Activated naive CD4-positive, alpha-beta T cell treated with anti-CD3 and anti-CD28 coated beads, Interleukin-2, amount 50 U/mL, for 72 hours (primary cell): ENCODE measurements around the gene CACNA1G. TPM values are rescaled to one million over a fixed set of nuclear protein-coding genes. Genes with fewer than 3 reads are reported as not detected.

Experiments
- ATAC-seq, 2 donors: fragments of 150-1000 bp; cut with Tn5 transposase; 2 replicates each; pipeline ENCODE4 v1.10.0; 2021; ENCODE audit warnings: mild to moderate bottlenecking in 2 of 2, moderate library complexity in 2 of 2
- DNase-seq, 2 donors: peaks; one replicate each; pipeline ENCODE4 v3.0.0; 2021 to 2022; ENCODE audit warnings: low spot score in 2 of 2
- H3K27ac Mint-ChIP-seq, 2 donors: one replicate each; pipeline ENCODE4 v1.8.0; 2022; ENCODE audit warnings: mild to moderate bottlenecking in 2 of 2, mixed read lengths in 2 of 2
- H3K36me3 Mint-ChIP-seq, 2 donors: one replicate each; pipeline ENCODE4 v1.8.0; 2022; ENCODE audit warnings: mixed read lengths in 2 of 2
- H3K9me3 Mint-ChIP-seq, 2 donors: one replicate each; pipeline ENCODE4 v1.8.0; 2022; ENCODE audit warnings: mixed read lengths in 2 of 2
- total RNA-seq, 2 donors: library from RNA; stranded (reverse); gene quantifications; one replicate each; pipeline ENCODE4 v1.2.3, GENCODE V29; 2022

The CACNA1G gene
- total RNA-seq, 2 donors from 2014 or later: 0.14 TPM; not detected in 1

DNA sequence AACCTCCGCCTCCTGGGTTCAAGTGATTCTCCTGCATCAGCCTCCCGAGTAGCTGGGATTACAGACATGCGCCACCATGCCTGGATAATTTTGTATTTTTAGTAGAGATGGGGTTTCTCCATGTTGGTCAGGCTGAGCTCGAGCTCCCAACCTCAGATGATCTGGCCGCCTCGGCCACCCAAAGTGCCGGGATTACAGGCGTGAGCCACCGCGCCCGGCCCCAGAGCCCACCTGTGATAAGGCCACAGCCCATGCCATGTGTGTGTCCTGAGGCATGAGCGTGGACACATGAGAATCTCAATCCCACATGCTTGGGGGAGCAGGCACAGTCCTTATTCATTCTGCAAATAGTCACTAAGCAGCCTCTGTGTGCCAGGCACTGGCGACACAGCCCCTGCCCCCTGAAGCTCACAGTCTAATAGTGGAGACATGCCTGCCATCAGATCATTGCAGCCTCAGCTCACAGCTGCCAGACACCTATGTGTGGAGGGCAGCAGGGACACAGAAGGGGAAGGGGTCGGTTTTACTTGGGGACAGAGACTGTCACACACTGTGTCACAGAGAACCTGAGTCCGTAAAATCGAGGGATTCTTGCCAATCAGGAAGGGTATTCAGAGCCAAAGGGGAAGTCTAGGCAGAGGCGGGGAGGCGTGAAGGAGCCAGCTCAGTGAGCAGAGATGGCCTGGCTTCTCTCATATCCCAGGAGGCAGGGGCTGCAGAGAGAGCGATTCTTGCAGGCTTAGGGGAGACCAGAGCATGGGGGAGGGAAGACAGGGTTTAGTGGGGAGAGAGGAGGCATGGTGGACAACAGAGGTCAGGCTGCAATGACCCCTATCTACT lies 64.7 kb downstream of the CACNA1G start:
- no peak for DNase-seq
- no peak overlapping the region for H3K27ac Mint-ChIP-seq
- H3K36me3 Mint-ChIP-seq: no peaks in the 10 kb centered on the region

DNA sequence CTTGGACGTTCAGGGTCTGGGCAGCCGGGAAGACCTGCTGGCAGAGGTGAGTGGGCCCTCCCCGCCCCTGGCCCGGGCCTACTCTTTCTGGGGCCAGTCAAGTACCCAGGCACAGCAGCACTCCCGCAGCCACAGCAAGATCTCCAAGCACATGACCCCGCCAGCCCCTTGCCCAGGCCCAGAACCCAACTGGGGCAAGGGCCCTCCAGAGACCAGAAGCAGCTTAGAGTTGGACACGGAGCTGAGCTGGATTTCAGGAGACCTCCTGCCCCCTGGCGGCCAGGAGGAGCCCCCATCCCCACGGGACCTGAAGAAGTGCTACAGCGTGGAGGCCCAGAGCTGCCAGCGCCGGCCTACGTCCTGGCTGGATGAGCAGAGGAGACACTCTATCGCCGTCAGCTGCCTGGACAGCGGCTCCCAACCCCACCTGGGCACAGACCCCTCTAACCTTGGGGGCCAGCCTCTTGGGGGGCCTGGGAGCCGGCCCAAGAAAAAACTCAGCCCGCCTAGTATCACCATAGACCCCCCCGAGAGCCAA lies 65.6 kb downstream of the CACNA1G start:
- DNase-seq (peak; percentile 69 to 73), ATAC-seq (peak; percentile 80 to 86)
- Mint-ChIP-seq H3K36me3 (no peaks in the 10 kb centered on the region), H3K27ac (no peak overlapping the region), H3K9me3 (no peaks in the 10 kb centered on the region)

More for the DNA sequence above, 64.7 kb downstream of the CACNA1G start:
- no peaks in the 10 kb centered on the region for H3K9me3 Mint-ChIP-seq
- ATAC-seq: no peak

DNA sequence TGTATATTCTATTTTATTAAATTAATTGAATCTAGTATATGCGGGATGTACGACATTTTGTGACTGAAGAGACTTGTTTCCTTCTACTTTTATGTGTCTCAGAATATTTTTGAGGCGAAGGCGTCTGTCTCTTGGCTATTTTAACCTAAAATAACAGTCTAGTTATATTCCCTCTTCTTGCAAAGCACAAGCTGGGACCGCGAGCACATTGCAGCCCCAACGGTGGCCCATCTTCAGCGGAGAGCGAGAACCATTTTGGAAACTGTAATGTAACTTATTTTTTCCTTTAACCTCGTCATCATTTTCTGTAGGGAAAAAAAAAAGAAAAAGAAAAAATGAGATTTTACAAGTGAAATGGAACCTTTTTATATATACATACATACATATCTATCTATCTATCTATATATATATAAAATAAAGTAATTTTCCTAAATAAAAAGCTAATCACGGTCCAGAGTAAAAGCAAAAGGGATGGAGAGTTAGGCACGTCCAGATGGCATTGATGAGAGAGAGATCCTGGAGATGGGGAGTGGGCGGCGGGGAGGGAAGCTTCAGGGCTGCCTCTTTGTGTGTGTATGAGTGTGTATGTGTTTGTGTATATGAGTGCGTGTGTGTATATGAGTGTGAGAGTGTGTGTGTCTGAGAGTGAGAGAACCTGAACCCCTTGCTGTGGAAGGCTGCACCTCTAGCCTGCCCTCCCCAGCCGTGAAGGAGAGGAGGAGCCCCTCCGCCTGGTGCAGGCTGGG lies 66.7 kb downstream of the CACNA1G start:
- DNase-seq: no peak
- Mint-ChIP-seq H3K9me3 (no peaks in the 10 kb centered on the region), H3K27ac (no peak overlapping the region), H3K36me3 (no peaks in the 10 kb centered on the region)
- no peak for ATAC-seq

DNA sequence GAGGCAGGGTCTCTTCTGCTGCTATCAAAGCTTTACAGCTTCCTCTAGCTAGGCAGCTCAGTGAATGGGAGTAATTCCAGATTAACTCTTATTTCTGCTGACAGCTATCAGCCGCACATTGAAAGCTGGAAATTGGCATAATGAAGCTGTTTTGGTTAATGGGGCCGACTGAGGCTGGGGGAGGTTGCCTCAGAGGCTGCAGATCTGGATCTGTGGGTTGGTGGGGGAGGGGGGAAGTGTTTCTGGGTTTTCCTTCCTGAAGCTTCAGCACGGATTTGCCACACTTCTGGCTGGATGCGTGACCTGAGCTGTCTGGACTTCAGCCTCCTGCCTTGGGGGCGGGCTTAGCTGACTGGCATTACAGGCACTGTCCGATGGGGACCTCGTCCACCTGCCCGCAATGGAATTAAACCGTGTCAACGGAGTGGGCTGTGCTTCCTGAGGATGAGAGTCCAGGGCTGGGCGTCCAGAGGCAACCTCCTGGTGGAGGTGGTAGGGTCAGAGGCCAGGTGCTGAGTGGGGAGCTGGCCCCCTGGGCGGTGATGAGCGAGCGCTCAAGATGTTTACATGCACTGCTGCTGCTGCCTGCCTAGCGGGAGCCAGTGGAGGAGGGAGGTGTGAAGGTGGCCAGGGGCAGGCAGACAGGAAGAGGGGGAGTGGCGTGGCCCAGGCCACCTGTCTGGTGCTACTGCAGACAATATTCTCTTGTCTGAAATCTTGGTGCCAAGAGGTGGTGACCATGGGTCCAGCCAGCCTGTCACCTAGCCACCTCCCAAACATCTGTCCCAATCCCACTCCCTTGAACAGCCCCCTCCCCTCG lies 67.5 kb downstream of the CACNA1G start:
- no peak overlapping the region for H3K27ac Mint-ChIP-seq
- no peaks in the 10 kb centered on the region for H3K36me3 Mint-ChIP-seq
- H3K9me3 Mint-ChIP-seq: no peaks in the 10 kb centered on the region
- ATAC-seq (no peak), DNase-seq (no peak)

DNA sequence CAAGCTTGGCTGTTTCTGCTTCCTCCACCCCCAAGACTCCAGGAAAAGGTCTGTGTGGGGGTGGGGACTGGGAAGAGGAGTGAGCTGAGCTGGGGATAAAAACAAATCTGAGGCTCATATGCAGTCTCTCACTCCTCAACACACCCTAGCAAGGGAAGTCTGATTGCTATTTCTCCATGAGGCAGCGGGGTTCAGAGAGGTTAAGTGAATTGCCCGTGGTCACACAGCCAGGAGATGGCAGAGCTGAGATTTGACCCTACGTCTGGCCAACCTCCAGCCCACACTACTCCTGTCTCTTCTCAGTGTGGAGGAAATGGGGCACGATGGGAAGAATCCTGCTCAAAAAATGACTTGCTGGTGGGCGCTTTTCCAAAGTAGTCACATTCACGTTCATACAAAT lies 69.4 kb downstream of the CACNA1G start:
- no peak for DNase-seq
- H3K27ac Mint-ChIP-seq: no peak overlapping the region
- H3K36me3 Mint-ChIP-seq: no peaks in the 10 kb centered on the region
- ATAC-seq: no peak
- no peaks in the 10 kb centered on the region for H3K9me3 Mint-ChIP-seq

DNA sequence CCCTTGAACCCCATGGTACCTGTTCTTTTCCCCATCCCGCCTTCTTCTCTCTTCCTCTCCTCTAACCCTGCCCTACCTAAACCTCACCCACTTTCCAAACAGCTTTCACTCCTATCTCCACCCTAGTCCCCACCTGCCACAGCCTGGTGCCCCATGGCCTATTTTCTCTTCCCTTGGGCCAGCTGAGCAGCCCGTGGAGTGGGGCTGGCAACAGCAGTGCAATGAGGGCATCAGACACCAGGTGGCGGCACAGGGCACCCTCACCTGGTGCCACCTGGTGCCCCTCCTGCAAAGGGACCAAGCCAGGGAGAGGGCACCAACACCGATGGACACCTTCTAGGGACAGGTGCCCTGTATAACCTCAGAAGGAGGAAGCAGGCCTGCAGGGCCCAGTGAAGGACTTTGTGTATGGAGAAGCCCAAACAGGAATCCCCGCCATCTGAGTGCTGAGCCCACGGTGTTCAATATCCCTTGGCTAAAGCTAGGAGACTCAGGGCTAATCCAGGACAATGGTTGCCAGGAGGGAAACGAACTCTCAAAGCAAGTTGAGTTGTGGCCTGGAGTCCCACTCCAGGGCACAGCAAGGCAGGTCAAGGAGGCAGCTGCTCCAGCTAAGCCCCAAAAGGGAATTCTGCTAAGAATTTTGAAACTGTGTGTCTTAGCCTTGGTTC lies 70.1 kb downstream of the CACNA1G start:
- peak; percentile 74 to 75 for ATAC-seq
- Mint-ChIP-seq H3K36me3 (no peaks in the 10 kb centered on the region), H3K9me3 (no peaks in the 10 kb centered on the region), H3K27ac (no peak overlapping the region)
- peak in 1 of 2 donors; percentile 77 for DNase-seq

DNA sequence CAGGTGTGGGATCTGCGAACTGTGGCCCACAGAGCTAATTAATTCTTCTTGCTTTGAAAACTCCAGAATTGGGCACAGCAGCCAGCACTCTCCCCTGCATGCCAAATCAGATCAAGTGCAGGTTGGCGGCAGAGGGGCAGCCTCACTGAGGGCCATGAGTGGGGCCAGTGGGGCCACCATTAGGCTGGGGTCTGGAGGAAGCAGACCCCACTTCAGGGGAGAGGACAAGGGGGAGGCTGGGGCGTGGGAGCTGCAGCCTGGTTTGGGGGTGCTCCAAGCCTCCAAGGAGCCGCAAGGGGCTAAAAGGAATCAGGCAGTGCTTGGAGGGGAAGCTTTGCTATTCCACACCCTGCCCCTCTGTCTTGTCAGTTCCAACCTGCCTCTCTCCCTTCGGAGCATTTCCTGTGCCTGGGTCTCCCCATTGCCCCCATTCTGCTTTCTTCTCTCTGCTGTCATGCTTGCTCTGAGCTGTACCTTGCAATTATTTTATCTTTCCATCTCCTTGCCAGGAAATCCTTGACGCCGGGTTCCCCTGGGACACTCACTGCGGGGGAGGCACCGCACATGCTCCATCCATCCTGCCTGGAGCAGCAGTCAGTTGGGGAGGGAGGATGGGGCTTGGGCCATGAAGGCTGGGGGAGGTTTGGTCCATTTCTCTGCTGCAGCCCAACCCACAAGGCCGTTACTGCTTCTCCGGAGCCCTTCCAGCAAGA lies 70.8 kb downstream of the CACNA1G start:
- Mint-ChIP-seq H3K9me3 (no peaks in the 10 kb centered on the region), H3K36me3 (no peaks in the 10 kb centered on the region), H3K27ac (no peak overlapping the region)
- ATAC-seq (no peak), DNase-seq (no peak)

DNA sequence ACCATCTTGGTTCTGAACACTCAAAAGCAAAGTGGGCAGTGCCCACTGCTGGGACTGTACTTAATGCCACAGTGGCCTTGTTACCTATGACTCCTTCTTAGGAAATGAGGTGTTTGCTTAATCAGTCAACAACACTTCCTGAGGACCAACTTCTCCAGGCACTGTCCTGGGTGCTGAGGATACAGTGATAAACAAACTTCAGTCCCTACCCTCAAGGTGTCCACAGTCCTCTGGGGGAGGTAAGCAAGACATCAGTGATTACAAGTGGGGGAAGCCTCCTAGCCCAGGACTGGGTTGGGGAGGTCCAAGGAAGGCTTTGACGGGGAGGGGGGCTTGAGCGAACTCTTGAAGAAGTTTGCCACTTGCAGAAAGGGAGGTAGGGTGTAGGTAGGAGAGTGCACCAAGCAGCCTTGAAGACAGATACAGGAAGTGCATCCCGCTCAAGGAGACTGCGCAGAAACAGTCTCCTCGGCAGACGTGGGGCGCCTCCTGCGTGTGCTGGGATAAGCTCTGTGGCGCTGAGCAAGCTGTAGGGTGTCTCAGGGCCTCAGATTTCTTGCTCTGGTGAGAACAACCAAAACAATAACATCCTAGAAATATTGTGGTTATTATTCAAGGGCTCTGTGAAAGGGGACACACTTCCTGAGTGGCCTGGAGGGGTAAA lies 71.5 kb downstream of the CACNA1G start:
- H3K9me3 Mint-ChIP-seq: no peaks in the 10 kb centered on the region
- DNase-seq (no peak), ATAC-seq (no peak)
- no peaks in the 10 kb centered on the region for H3K36me3 Mint-ChIP-seq
- no peak overlapping the region for H3K27ac Mint-ChIP-seq

DNA sequence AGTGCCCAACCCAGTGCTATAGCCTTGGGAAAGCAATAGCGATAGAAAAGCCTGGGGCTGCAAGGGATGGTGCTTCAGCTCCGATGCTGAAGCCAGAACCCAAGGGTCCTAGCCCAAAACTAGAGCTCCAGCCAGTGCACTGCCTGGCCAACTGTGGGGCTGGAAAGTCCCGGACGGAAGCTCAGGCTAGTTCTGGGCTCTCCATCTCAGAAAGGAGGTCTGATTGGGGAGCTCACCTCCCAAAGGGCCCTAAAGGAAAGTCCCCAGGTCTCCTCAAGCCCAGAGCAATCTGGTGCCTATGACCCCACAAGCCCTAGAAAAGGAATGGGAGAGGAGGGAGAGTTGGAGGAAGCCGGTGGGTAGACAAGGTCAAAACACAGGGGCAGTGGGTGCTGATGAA lies 72.1 kb downstream of the CACNA1G start:
- no peaks in the 10 kb centered on the region for H3K9me3 Mint-ChIP-seq

DNA sequence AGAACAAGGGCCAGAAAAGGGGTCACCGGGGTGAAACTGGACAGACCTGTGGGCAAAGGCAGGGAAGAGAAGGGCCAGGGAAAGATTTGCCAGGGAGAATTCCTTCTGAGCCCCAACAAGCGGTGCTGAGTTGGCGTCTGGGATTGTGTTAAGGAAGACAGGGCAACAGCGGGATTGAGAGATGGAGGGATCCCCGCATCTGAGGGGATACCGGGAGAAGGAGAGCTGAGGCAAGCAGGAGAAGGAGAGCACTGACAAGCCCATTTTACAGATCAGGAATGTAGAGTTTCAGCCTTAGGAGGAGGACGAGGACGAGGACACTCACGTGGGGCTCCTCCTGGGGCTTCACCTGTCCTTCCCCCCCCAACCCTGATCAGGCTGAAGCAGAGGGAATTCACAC lies 73.2 kb downstream of the CACNA1G start:
- DNase-seq: no peak
- no peak for ATAC-seq
- no peak overlapping the region for H3K27ac Mint-ChIP-seq
- no peaks in the 10 kb centered on the region for H3K36me3 Mint-ChIP-seq
- no peaks in the 10 kb centered on the region for H3K9me3 Mint-ChIP-seq

More for the DNA sequence above, 72.1 kb downstream of the CACNA1G start:
- H3K36me3 Mint-ChIP-seq: no peaks in the 10 kb centered on the region
- ATAC-seq (no peak), DNase-seq (no peak)
- no peak overlapping the region for H3K27ac Mint-ChIP-seq

DNA sequence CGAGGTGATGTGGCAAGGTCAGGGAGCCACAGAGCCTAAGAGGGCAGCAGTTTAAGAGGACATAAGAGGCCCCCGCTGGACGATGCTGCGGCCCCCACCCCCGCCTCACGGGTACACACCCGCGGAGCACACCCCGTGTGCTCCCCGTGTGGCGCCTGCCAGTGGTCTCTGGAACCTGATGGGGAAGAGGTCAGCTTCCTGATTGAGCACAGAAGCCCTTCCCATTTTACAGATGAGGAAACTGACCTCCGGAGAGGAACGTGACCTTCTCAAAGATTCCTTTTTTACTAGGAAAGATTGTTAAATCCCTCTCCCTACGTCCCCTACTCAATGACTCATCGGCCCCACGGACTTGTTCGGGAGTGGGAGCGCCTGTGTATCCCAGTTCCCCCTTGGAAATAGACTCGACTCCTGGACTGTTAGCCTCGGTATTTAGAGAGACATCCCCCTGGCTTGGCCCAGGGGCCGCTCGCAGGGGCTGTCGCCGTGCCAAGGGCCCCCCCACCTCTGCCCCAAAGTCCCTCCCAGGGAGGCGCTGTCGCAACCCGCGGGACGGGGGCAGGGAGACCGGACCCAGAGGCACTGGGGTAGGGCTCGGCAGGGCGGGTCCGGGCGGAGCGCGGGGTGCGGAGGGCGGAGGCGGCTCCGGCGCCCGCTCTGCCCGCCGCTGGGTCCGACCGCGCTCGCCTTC lies 73.9 kb downstream of the CACNA1G start, which contains the start of gene ABCC3:
Gene ABCC3 (plus strand): TSS at position 658 of the 691 bp plus-strand sequence. CDS start 56 bp downstream, outside the sequence.
- Mint-ChIP-seq H3K27ac (no peak within 1 kb of the TSS), H3K36me3 (no peaks in the 10 kb centered on the region), H3K9me3 (no peaks in the 10 kb centered on the region)
- ATAC-seq (peak in 1 of 2 donors; percentile 34), DNase-seq (no peak)

DNA sequence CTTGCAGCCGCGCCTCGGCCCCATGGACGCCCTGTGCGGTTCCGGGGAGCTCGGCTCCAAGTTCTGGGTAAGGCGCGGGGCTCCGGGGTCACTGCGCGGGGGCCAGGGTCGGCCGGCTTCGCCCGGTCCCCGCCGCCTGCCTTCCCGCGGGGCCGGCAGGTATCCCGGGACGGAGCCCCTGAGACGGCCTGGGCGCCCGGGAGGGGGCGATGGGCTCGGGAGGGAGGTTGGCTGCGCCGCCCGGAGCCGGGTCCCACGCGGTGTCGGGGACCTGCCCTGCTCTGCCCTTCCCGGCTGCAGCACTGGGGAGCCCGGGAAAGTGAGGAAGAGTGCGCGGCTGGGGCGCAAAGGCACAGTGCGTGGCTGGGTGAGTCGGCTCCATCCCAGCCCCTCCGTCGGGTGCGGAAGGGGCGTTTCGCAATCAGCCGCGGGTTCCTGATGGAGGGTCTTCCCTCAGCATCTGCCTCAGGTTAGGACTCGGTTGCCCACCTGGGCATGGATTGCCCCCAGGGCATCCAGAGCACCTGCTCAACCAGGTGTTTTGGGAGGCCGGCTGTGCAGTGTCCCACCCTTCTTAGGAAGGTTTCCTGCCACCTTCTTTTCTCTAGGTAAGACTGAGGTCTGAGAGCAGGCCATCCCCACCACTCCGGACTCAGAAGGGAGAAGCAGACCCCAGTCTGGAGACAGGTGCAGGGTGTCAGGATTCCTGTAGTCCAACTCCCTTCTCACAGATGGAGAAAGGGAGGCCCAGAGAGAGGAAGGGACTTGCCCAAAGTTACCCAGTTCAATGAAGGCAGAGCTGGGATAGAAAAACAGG lies 74.6 kb downstream of the CACNA1G start:
- no peaks in the 10 kb centered on the region for H3K36me3 Mint-ChIP-seq
- H3K9me3 Mint-ChIP-seq: no peaks in the 10 kb centered on the region
- ATAC-seq (no peak), DNase-seq (no peak)
- H3K27ac Mint-ChIP-seq: no peak overlapping the region

DNA sequence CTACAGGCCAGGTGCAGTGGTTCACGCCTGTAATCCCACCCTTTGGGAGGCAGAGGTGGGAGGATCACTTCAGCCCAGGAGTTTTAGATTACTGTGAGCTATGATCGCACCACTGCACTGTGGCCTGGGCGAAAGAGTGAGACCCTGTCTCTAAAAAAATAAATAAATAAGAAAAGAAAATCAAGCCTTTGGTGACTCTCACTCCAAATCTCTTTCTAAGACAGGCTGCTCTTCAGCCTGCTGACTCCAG lies 75.1 kb downstream of the CACNA1G start:
- H3K9me3 Mint-ChIP-seq: no peaks in the 10 kb centered on the region
- H3K36me3 Mint-ChIP-seq: no peaks in the 10 kb centered on the region
- ATAC-seq (no peak), DNase-seq (no peak)
- H3K27ac Mint-ChIP-seq: no peak overlapping the region
